HG03565 (cell line): ENCODE data around the gene ASTN1.

Experiments used
- ATAC-seq: cut with Tn5 transposase; IDR thresholded peaks from one replicate; pipeline ENCODE4 v1.9.1; 2021; ENCODE audit warnings: mild to moderate bottlenecking, moderate library complexity; ENCODE audit not compliant: unreplicated experiment

Gene ASTN1

DNA sequence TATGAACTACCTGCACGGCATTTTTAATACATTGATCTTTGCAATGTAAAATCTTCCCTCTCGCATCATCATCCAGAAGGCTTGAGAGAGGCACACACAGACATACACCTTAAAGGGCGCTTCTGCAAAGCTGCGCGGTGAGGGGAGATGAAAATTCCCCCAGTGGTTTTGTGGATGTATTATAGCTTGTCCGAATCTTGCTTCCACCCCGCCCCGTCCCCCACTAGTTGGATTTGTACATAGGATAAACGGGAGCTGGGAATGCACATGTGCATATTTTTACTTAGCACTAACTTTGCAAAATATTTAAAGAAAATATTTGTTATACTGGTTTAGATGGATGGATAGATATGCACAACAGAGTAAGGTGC is 542 bp upstream of the ASTN1 start:
- ATAC-seq: no peak

DNA sequence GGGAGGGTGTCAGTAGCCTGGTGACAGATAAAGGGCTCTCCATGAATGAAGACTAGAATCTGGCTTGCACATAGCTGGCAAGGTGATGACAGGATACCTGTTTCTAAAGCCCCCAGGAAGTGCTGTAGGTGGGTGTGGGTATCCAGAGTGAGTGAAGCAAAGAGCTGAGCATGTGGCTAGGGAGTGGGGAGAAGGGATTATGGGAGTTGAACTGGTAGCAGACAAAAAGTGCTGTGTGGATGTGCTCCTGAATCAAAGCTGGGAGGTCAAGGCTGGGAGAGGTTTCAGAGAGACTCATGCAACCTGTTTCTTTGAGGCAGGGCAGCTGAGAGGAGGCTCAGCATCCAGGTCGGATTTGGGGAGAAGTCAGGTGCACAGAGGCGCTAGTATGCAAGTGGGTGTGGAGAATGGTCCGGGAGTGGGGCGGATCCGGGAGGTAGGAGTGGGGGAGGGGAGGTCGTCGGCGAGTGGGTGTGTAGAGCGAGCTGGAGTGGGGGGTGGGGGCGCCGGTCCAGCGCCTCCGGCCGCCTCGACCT is 600 bp downstream of the ASTN1 start:
- no peak for ATAC-seq

DNA sequence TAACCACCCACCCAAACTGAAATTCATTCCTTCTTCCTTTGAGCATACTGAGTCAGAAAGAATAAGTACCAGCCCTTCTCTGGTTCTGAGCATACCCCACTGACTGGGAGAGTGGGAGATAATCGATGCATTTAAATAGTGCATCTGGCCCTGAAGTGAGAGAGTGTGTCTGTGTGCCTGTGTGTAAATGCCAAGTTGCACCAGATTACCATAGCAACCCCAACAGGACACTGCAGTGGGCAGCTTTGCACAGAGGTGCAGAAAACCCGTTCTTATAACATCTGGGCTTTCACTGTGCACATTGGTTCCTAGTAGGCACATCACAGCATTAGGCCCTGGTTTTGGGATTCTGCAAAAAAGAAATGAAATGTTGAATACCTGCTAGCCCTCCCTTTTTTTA is 2.3 kb downstream of the ASTN1 start:
- no peak for ATAC-seq

DNA sequence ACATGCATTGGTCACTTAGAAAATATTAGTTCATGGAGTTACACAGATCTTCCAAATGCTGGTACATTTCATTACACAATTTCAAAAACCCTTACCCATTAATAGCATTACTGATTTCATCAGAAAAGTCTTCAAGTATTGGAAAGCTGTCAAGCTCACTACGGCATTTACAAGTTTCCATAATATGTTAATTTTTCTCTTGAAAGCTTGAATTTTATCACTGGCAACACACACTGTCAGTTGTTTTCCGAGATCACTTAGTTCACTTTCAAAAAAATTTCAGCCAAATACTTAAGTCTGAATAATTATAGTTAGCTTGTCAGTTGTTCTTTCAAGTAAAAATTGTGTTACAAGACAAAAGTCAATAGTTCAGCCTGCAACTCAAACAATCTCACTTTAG is 18.0 kb downstream of the ASTN1 start:
- ATAC-seq: no peak

GRCh38 chr1:177145106-177146070 is 19.1 kb downstream of the ASTN1 start:
- no peak for ATAC-seq

GRCh38 chr1:177142791-177143271 is 21.7 kb downstream of the ASTN1 start:
- no peak for ATAC-seq

DNA sequence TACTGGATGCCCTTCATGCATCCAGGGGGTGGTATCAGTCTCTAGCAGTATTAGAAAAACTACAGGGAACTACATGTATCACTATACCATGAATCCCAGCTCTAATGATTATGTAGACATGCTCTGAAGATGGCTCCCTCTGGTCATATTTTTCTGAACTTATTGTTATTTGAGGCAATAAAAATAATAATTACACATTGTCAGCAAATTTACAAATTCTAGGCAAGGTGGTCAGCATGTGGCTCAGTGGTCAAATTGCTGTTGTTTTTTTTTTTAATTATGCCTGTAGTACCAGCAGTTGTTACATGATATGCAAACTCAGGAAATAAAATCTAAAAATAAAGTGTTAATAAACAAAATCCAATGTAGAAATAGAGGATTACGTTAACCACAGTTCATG is 22.5 kb downstream of the ASTN1 start:
- ATAC-seq: no peak

- no peak for ATAC-seq
These were observed 26.2 kb downstream of the ASTN1 start for GRCh38 chr1:177138347-177138746.

GRCh38 chr1:177137814-177138213 is 26.7 kb downstream of the ASTN1 start:
- ATAC-seq: no peak

DNA sequence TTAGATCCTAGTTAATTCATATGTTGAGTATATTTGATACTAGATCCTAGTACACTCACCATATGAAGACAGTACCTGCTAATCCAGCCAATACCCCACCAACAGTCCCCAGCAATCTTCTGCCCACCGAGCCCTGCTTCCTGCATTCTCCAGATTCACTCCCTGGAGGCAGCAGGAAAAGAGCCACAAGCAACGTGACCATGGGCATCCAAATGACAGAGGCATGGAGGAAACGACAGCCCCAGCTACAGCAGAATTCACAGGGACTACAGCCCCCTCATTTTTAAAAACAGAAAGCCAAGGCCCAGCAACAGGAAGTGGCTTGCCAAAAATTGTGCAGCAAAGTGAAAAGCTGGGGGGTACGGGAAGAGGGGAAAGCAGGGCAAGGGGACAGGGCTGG is 29.3 kb downstream of the ASTN1 start:
- no peak for ATAC-seq

- ATAC-seq: no peak
These were observed 30.5 kb downstream of the ASTN1 start for GRCh38 chr1:177133977-177134538.

- no peak for ATAC-seq
These were observed 32.4 kb downstream of the ASTN1 start for GRCh38 chr1:177132141-177132540.

DNA sequence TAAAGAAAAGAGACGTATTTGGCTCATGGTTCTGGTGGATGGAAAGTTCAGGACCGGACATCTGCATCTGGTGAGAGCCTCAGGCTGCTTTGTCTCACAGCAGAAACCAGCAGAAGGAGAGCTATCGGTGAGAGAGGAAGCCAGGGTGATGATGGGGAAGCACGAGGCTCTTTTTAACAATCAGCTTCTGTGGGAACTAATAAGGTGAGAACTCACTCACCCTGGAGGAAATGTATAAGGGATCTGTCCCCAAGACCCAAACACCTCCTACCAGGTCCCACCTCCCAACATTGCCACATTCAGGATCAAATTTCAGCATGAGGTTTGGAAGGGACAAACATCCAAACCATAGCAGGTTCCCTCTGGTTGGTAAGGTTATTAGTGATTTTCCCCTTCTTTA is 32.8 kb downstream of the ASTN1 start:
- no peak for ATAC-seq

DNA sequence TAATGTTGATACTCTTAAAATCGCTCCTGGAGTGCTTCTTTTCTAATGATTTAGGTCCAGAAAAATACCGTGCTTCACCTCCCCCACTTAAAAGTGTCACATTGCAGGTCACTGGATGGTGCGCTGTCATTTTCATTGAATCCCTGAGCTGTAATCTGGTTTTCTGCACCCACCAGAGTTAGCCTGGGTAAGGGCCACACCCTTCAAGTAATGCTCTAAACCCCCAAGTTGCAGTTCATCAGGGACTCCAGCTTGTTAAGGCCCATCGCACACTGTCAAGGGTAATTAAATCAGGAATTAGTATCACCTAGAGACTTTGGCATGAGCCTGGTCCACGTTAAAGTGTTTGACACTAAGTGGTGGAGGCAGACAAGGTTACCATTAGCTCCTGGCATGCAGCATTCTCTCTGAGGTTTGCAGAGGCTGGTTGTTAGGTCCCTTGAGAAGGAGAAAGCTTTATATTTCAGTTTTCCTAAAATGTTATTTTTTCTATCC is 34.0 kb downstream of the ASTN1 start:
- no peak for ATAC-seq

DNA sequence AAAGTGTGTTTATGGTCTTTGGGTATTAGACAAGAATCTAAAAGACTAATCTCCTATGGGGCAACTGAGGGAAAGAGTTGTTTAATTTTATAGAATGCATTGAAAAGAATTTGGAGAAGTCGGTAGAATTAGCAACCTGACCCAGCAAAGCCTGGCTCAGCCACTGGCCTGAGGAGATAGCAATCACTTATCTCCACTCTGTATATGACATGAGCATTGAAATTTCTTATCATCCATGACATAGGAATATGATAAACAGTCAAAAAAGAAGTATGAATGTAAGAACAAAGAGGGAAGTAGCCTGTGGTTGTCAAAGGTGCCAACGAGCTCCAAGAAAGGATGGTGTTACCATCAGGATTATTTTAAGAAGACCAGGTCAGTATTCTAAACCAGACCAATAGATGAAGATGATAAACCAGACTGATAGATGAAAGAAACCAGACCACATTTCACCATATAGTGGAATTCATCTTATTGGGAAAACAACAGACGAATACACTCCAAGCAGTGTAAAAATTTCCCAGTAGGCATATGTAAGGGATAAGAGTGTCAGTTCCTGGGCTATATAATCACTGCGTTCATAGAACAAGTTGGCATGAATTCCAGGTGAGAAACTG is 35.7 kb downstream of the ASTN1 start:
- ATAC-seq: no peak

- no peak for ATAC-seq
These were observed 38.2 kb downstream of the ASTN1 start for GRCh38 chr1:177126267-177126666.

DNA sequence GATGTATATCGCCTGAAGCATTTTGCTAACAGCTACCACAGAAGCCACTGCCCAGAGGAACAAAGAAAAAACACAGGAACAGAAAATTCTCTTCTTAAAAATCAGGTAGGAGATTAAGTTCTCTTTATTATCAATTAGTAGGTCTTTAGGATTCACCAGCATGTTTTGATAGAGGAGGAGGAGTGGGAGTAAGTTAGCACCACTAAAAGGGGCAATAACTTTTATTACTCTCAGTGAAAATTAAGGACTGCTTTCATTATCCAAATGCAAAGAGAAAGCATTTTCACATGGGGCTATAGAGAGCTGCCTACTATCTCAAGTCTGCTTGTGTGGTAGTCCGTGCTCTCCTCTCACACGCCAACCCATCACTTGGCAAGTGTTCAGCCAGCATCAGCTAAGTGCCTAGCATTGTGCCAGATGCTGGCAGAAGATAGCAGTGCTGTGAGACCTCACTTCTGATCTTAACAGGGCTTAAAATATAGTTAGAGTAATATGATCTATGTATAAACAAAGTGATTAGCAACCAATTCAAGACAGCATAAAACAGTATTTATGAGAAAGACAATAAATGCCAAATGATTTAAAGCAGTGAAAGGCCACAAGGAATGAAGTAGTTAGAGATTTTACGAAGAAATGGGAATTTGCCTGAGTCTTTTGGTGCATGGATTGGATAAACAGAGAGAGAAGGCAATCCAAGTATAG is 39.8 kb downstream of the ASTN1 start:
- no peak for ATAC-seq

- no peak for ATAC-seq
These were observed 41.9 kb downstream of the ASTN1 start for GRCh38 chr1:177122461-177123251.

- ATAC-seq: no peak
These were observed 45.2 kb downstream of the ASTN1 start for GRCh38 chr1:177119311-177119710.

DNA sequence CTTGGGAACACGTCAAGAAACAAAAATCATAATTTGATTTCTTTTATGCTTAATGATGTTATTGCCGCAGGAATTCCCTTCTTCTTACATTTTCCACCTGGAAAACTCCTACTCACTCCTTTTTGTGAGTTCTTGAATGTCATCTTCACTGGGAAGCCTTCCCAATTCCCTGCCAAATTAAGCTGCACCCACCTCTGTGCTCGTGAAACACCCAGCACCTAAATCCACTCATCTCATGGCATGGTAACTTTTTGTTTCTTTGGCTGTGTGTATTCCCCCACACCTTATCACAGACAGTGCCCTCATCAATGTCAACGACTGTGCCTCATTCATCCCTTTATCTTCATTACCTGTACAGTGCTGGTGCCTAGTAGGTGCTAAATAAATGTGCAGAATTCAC is 45.6 kb downstream of the ASTN1 start:
- no peak for ATAC-seq
